Stomach smooth muscle (tissue), 2 donors: ENCODE data around the gene P2RX1.
A peak's percentile ranks its signal among the peaks of the same experiment; 100 is the strongest.
"Not testable (repeated sequence)": the region's sequence is repeated elsewhere in the genome, so short reads cannot be mapped to it uniquely, and the experiment has no call there.

Source experiments
- H3K27ac ChIP-seq: one replicate; pipeline ENCODE4 v1.7.0; 2013; ENCODE audit warnings: mild to moderate bottlenecking, low read length, inconsistent platforms
- H3K27me3 ChIP-seq, 2 donors: one replicate each; pipeline ENCODE4 v1.7.0; 2013; ENCODE audit warnings: low read length in 2 of 2; ENCODE audit not compliant: insufficient read depth in 2 of 2, control insufficient read depth in 1 of 2
- H3K36me3 ChIP-seq, 2 donors: one replicate each; pipeline ENCODE4 v1.7.0; 2013; ENCODE audit warnings: low read length in 2 of 2; ENCODE audit not compliant: control insufficient read depth in 2 of 2, insufficient read depth in 2 of 2
- H3K4me1 ChIP-seq: one replicate; pipeline ENCODE4 v1.7.0; 2013; ENCODE audit warnings: low read length; ENCODE audit not compliant: control insufficient read depth, insufficient read depth
- H3K4me3 ChIP-seq, 2 donors: one replicate each; pipeline ENCODE4 v1.7.0; 2013; ENCODE audit warnings: low read length in 2 of 2
- H3K9ac ChIP-seq, 2 donors: one replicate each; pipeline ENCODE4 v1.7.0; 2013; ENCODE audit warnings: low read length in 2 of 2, mild to moderate bottlenecking in 1 of 2
- H3K9me3 ChIP-seq, 2 donors: one replicate each; pipeline ENCODE4 v1.7.0; 2013; ENCODE audit warnings: low read length in 2 of 2; ENCODE audit not compliant: control insufficient read depth in 2 of 2
- donor health status: healthy.
- donor health status: Pancreatic carcinoma.

P2RX1 gene

GRCh38 chr17:3867606-3868005, 48.7 kb downstream of the P2RX1 start:
- no peak overlapping the region for H3K9ac ChIP-seq
- no peak overlapping the region for H3K27ac ChIP-seq
- peaks cover 8 to 10% of the 10 kb centered on the region in 2 donors for H3K36me3 ChIP-seq
- no peak overlapping the region for H3K4me3 ChIP-seq
- H3K9me3 ChIP-seq: no peaks in the 10 kb centered on the region
- H3K4me1 ChIP-seq: peaks cover 14% of the 10 kb centered on the region
- H3K27me3 ChIP-seq: no peaks in the 10 kb centered on the region

GRCh38 chr17:3867106-3867505, 49.2 kb downstream of the P2RX1 start:
- H3K4me3 ChIP-seq: no peak overlapping the region
- H3K9me3 ChIP-seq: no peaks in the 10 kb centered on the region
- H3K4me1 ChIP-seq: peaks cover 14% of the 10 kb centered on the region
- H3K27ac ChIP-seq: no peak overlapping the region
- H3K27me3 ChIP-seq: no peaks in the 10 kb centered on the region
- H3K36me3 ChIP-seq: peaks cover 4 to 10% of the 10 kb centered on the region in 2 donors
- H3K9ac ChIP-seq: no peak overlapping the region

GRCh38 chr17:3866276-3866675, 50.0 kb downstream of the P2RX1 start:
- no peaks in the 10 kb centered on the region for H3K27me3 ChIP-seq
- H3K9me3 ChIP-seq: no peaks in the 10 kb centered on the region
- peaks cover under 1 to 11% of the 10 kb centered on the region in 2 donors for H3K36me3 ChIP-seq
- H3K4me1 ChIP-seq: peaks cover 14% of the 10 kb centered on the region
- H3K9ac ChIP-seq: no peak overlapping the region
- no peak overlapping the region for H3K27ac ChIP-seq
- H3K4me3 ChIP-seq: no peak overlapping the region

- H3K9me3 ChIP-seq: no peaks in the 10 kb centered on the region
- H3K27ac ChIP-seq: peak overlapping the region; percentile 49
- H3K27me3 ChIP-seq: no peaks in the 10 kb centered on the region
- no peak overlapping the region for H3K4me3 ChIP-seq
- peaks cover 14% of the 10 kb centered on the region for H3K4me1 ChIP-seq
- peaks cover 11 to 16% of the 10 kb centered on the region in 2 donors for H3K36me3 ChIP-seq
- H3K9ac ChIP-seq: no peak overlapping the region
These were observed 51.1 kb downstream of the P2RX1 start for GRCh38 chr17:3865176-3865575.

- Histone ChIP-seq H3K36me3 (peaks cover 11 to 13% of the 10 kb centered on the region in 2 donors), H3K4me3 (no peak overlapping the region), H3K27me3 (no peaks in the 10 kb centered on the region), H3K9me3 (no peaks in the 10 kb centered on the region), H3K27ac (peak overlapping the region; percentile 49), H3K4me1 (peaks cover 14% of the 10 kb centered on the region), H3K9ac (no peak overlapping the region)
These were observed 51.7 kb downstream of the P2RX1 start for GRCh38 chr17:3864534-3864933.

GRCh38 chr17:3861761-3862681, 54.2 kb downstream of the P2RX1 start:
- Histone ChIP-seq H3K27ac (no peak overlapping the region), H3K9me3 (no peaks in the 10 kb centered on the region), H3K4me3 (no peak overlapping the region), H3K4me1 (peaks cover 18% of the 10 kb centered on the region), H3K27me3 (no peaks in the 10 kb centered on the region), H3K36me3 (peaks cover 10 to 11% of the 10 kb centered on the region in 2 donors), H3K9ac (no peak overlapping the region)

- peaks cover 10 to 11% of the 10 kb centered on the region in 2 donors for H3K36me3 ChIP-seq
These were observed 55.1 kb downstream of the P2RX1 start for GRCh38 chr17:3860939-3861700.

GRCh38 chr17:3859940-3860339, 56.3 kb downstream of the P2RX1 start:
- no peaks in the 10 kb centered on the region for H3K9me3 ChIP-seq
- no peaks in the 10 kb centered on the region for H3K27me3 ChIP-seq
- H3K27ac ChIP-seq: no peak overlapping the region
- H3K36me3 ChIP-seq: peaks cover 10 to 11% of the 10 kb centered on the region in 2 donors
- peaks cover 8% of the 10 kb centered on the region for H3K4me1 ChIP-seq
- no peak overlapping the region for H3K9ac ChIP-seq
- H3K4me3 ChIP-seq: no peak overlapping the region

More at GRCh38 chr17:3860939-3861700, 55.1 kb downstream of the P2RX1 start:
- peaks cover 18% of the 10 kb centered on the region for H3K4me1 ChIP-seq
- no peak overlapping the region for H3K9ac ChIP-seq
- H3K27ac ChIP-seq: no peak overlapping the region
- no peaks in the 10 kb centered on the region for H3K27me3 ChIP-seq
- no peaks in the 10 kb centered on the region for H3K9me3 ChIP-seq
- no peak overlapping the region for H3K4me3 ChIP-seq

GRCh38 chr17:3857261-3858105, 58.8 kb downstream of the P2RX1 start:
- Histone ChIP-seq H3K9me3 (no peaks in the 10 kb centered on the region), H3K36me3 (peaks cover 10 to 11% of the 10 kb centered on the region in 2 donors), H3K4me1 (peaks cover 3% of the 10 kb centered on the region), H3K27me3 (no peaks in the 10 kb centered on the region), H3K4me3 (no peak overlapping the region), H3K9ac (no peak overlapping the region), H3K27ac (no peak overlapping the region)

GRCh38 chr17:3854204-3854603, 62.1 kb downstream of the P2RX1 start:
- not testable (repeated sequence) for H3K36me3 ChIP-seq, H3K27ac ChIP-seq, H3K9ac ChIP-seq, H3K4me3 ChIP-seq, H3K4me1 ChIP-seq, H3K9me3 ChIP-seq, H3K27me3 ChIP-seq
